CD14-positive monocyte (primary cell): ENCODE results near the gene LRP1B. TPM values are rescaled to one million over a fixed set of nuclear protein-coding genes. Genes with fewer than 3 reads are reported as not detected.

Experiments used
- DNase-seq, 3 donors: peaks; one replicate each; pipeline ENCODE4 v3.0.0-alpha.2; 2011 to 2022
- H2AFZ ChIP-seq: 2 replicates; pipeline ENCODE4 v1.6.0; 2012; ENCODE audit warnings: mild to moderate bottlenecking, low read depth, low read length, inconsistent platforms; ENCODE audit not compliant: insufficient read depth, poor library complexity, severe bottlenecking
- H3K27ac ChIP-seq, 2 donors: 1 replicate in 1 of 2; 2 replicates in 1 of 2; pipeline ENCODE4 v1.5.1; 2012 to 2013; ENCODE audit warnings: low read length in 2 of 2, control low read depth in 1 of 2, inconsistent platforms in 1 of 2, low read depth in 1 of 2, mild to moderate bottlenecking in 1 of 2
- H3K27me3 ChIP-seq, 2 donors: one replicate each; pipeline versions ENCODE4 v1.6.0 to v1.6.1; 2011 to 2013; ENCODE audit warnings: low read length in 2 of 2; ENCODE audit not compliant: control insufficient read depth in 2 of 2, insufficient read depth in 2 of 2
- H3K36me3 ChIP-seq, 2 donors: replicated peaks in 1 of 2; 1 replicate in 1 of 2; 2 replicates in 1 of 2; pipeline versions ENCODE4 v1.5.1 to v1.6.1; 2012 to 2013; ENCODE audit warnings: low read length in 2 of 2, control low read depth in 1 of 2, inconsistent platforms in 1 of 2, mild to moderate bottlenecking in 1 of 2; ENCODE audit not compliant: insufficient read depth in 2 of 2, control insufficient read depth in 1 of 2
- H3K4me1 ChIP-seq, 2 donors: 1 replicate in 1 of 2; 2 replicates in 1 of 2; pipeline versions ENCODE4 v1.5.1 to v1.6.1; 2012 to 2013; ENCODE audit warnings: low read length in 2 of 2, control low read depth in 1 of 2, inconsistent platforms in 1 of 2, mild to moderate bottlenecking in 1 of 2, moderate library complexity in 1 of 2; ENCODE audit not compliant: insufficient read depth in 2 of 2, control insufficient read depth in 1 of 2
- H3K4me2 ChIP-seq: replicated peaks from 2 replicates; pipeline ENCODE3; 2012; ENCODE audit warnings: low read length, moderate library complexity, mild to moderate bottlenecking; ENCODE audit not compliant: poor library complexity, severe bottlenecking; ENCODE audit errors: extremely low read depth
- H3K4me3 ChIP-seq, 3 experiments: fragments of 200-600 bp in 1 of 3; sonication (generic) in 1 of 3; replicated peaks in 1 of 3; 1 replicate in 2 of 3; 2 replicates in 1 of 3; pipeline ENCODE4 v1.5.1; 2011 to 2013; ENCODE audit warnings: low read length in 3 of 3, mild to moderate bottlenecking in 3 of 3, control low read depth in 2 of 3, low read depth in 2 of 3, inconsistent platforms in 1 of 3, moderate library complexity in 1 of 3
- H3K79me2 ChIP-seq: 2 replicates; pipeline ENCODE4 v1.6.0; 2012; ENCODE audit warnings: mild to moderate bottlenecking, control low read depth, inconsistent platforms, low read length, moderate library complexity; ENCODE audit not compliant: insufficient read depth
- H3K9ac ChIP-seq: 2 replicates; pipeline ENCODE4 v1.6.0; 2017; ENCODE audit warnings: low read length, mild to moderate bottlenecking; ENCODE audit not compliant: insufficient read depth, poor library complexity, severe bottlenecking
- H3K9me3 ChIP-seq, 2 donors: replicated peaks in 1 of 2; 1 replicate in 1 of 2; 2 replicates in 1 of 2; pipeline versions ENCODE4 v1.5.1 to v1.6.1; 2012 to 2013; ENCODE audit warnings: low read length in 2 of 2, control low read depth in 1 of 2; ENCODE audit not compliant: control insufficient read depth in 1 of 2, insufficient read depth in 1 of 2
- H4K20me1 ChIP-seq: 2 replicates; pipeline ENCODE4 v1.6.0; 2012; ENCODE audit warnings: mild to moderate bottlenecking, low read length, control low read depth, moderate library complexity; ENCODE audit not compliant: insufficient read depth
- H3K27ac Mint-ChIP-seq, 7 donors: one replicate each; pipeline ENCODE4 v1.8.0; 2020; ENCODE audit warnings: mild to moderate bottlenecking in 7 of 7, mixed read lengths in 7 of 7, moderate library complexity in 6 of 7, inconsistent platforms in 2 of 7
- H3K27me3 Mint-ChIP-seq, 3 donors: one replicate each; pipeline ENCODE4 v1.8.0; 2021 to 2022; ENCODE audit warnings: low read depth in 3 of 3, mild to moderate bottlenecking in 3 of 3, mixed read lengths in 3 of 3, moderate library complexity in 3 of 3, inconsistent platforms in 1 of 3
- H3K36me3 Mint-ChIP-seq, 2 donors: one replicate each; pipeline ENCODE4 v1.8.0; 2020; ENCODE audit warnings: mixed read lengths in 2 of 2, inconsistent platforms in 1 of 2, mild to moderate bottlenecking in 1 of 2
- H3K4me1 Mint-ChIP-seq: one replicate; pipeline ENCODE4 v1.8.0; 2020; ENCODE audit warnings: mild to moderate bottlenecking, mixed read lengths
- H3K4me3 Mint-ChIP-seq, 2 donors: one replicate each; pipeline ENCODE4 v1.8.0; 2020; ENCODE audit warnings: mild to moderate bottlenecking in 2 of 2, mixed read lengths in 2 of 2, moderate library complexity in 1 of 2
- H3K9me3 Mint-ChIP-seq, 7 donors: one replicate each; pipeline ENCODE4 v1.8.0; 2020 to 2022; ENCODE audit warnings: mixed read lengths in 7 of 7, mild to moderate bottlenecking in 6 of 7, moderate library complexity in 6 of 7, inconsistent platforms in 2 of 7
- CTCF ChIP-seq: fragments of 200-600 bp; IDR thresholded peaks from one replicate; pipeline ENCODE4 v1.8.0; 2022; ENCODE audit warnings: antibody characterized with exemption, mild to moderate bottlenecking
- WGBS: methylation state at CpG from one replicate; pipeline ENCODE4 v1.1.5; 2013; ENCODE audit warnings: missing lambda C conversion rate; ENCODE audit not compliant: insufficient coverage; 5-methylcytosine and 5-hydroxymethylcytosine counted together
- intact Hi-C, 2 donors: fragments of 100-400 bp; cut with micrococcal nuclease; formaldehyde crosslinking; loops; one replicate each; pipeline versions ENCODE4 v1.15.0 to v1.15.1; 2023
- polyA plus RNA-seq, 3 donors: library from polyadenylated mRNA; depleted of rRNA in 1 of 3; unstranded in 2 of 3; stranded (reverse) in 1 of 3; fragments of 300-500 nt in 2 of 3; fragments of >200 nt in 1 of 3; fragmentation: Illumina TruSeq in 2 of 3; gene quantifications; 1 replicate in 2 of 3; 2 replicates in 1 of 3; pipeline ENCODE4 v1.2.3, GENCODE V29; 2012 to 2021

LRP1B gene
- polyA plus RNA-seq, 3 donors, result not detected

- H3K9me3 ChIP-seq, result no peaks in the 10 kb centered on the region
- Mint-ChIP-seq H3K27ac (no peak overlapping the region), H3K4me3 (no peak overlapping the region), H3K9me3 (peaks cover 0 to 2% (median 0%) of the 10 kb centered on the region in 7 donors), H3K4me1 (peaks cover under 1% of the 10 kb centered on the region), H3K36me3 (no peaks in the 10 kb centered on the region), H3K27me3 (peaks cover 14 to 22% (median 17%) of the 10 kb centered on the region in 3 donors)
- no peaks in the 10 kb centered on the region for H3K4me1 ChIP-seq
- peaks cover 4 to 6% of the 10 kb centered on the region in 2 donors for H3K27me3 ChIP-seq
- no peak overlapping the region for H3K27ac ChIP-seq
- no peak overlapping the region for H2AFZ ChIP-seq
- H3K79me2 ChIP-seq, result no peaks in the 10 kb centered on the region
- H3K9ac ChIP-seq, result no peak overlapping the region
- intact Hi-C loops, result no loop called here
- no peaks in the 10 kb centered on the region for H3K36me3 ChIP-seq
- no peaks in the 10 kb centered on the region for H4K20me1 ChIP-seq
- DNase-seq, result no peak
- no peak overlapping the region for H3K4me3 ChIP-seq
- H3K4me2 ChIP-seq, result no peak overlapping the region
- TF ChIP-seq CTCF, result no peak
Observed at GRCh38 chr2:142136571-142136970, 5.8 kb upstream of the LRP1B start.

- Mint-ChIP-seq H3K4me3 (no peak overlapping the region), H3K4me1 (peaks cover 17% of the 10 kb centered on the region), H3K27ac (no peak overlapping the region), H3K36me3 (peaks cover 2 to 3% of the 10 kb centered on the region in 2 donors), H3K9me3 (peaks cover 0 to 16% (median 6%) of the 10 kb centered on the region in 7 donors), H3K27me3 (peaks cover 31 to 39% (median 33%) of the 10 kb centered on the region in 3 donors)
- DNase-seq, result no peak
- H2AFZ ChIP-seq, result no peak overlapping the region
- H3K9ac ChIP-seq, result no peak overlapping the region
- H3K4me1 ChIP-seq, result peaks cover 8 to 13% of the 10 kb centered on the region in 2 donors
- H3K27ac ChIP-seq, result no peak overlapping the region
- H4K20me1 ChIP-seq, result no peaks in the 10 kb centered on the region
- peaks cover 0 to 6% of the 10 kb centered on the region in 2 donors for H3K9me3 ChIP-seq
- no peaks in the 10 kb centered on the region for H3K36me3 ChIP-seq
- intact Hi-C loops, result no loop called here
- 100% methylated on average over 2 of the region's 3 CpGs for WGBS
- H3K27me3 ChIP-seq, result peaks cover 19 to 22% of the 10 kb centered on the region in 2 donors
- no peak for TF ChIP-seq CTCF
- H3K4me2 ChIP-seq, result no peak overlapping the region
- no peak overlapping the region for H3K4me3 ChIP-seq
- H3K79me2 ChIP-seq, result no peaks in the 10 kb centered on the region
Observed at GRCh38 chr2:142134911-142135310, 4.1 kb upstream of the LRP1B start.
